Stimulated activated CD8-positive, alpha-beta memory T cell treated with anti-CD3 and anti-CD28 coated beads, Interleukin-2, amount 100 ng/mL, for 1 hour (primary cell): ENCODE data around the gene PTTG1IP.
A peak's percentile ranks its signal among the peaks of the same experiment; 100 is the strongest.
"Not testable (repeated sequence)": the region's sequence is repeated elsewhere in the genome, so short reads cannot be mapped to it uniquely, and the experiment has no call there.

Source experiments
- DNase-seq, 2 donors: peaks; one replicate each; pipeline ENCODE4 v3.0.0-alpha.2; 2020; ENCODE audit warnings: low read depth in 2 of 2

Gene PTTG1IP, protein sequence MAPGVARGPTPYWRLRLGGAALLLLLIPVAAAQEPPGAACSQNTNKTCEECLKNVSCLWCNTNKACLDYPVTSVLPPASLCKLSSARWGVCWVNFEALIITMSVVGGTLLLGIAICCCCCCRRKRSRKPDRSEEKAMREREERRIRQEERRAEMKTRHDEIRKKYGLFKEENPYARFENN

DNA sequence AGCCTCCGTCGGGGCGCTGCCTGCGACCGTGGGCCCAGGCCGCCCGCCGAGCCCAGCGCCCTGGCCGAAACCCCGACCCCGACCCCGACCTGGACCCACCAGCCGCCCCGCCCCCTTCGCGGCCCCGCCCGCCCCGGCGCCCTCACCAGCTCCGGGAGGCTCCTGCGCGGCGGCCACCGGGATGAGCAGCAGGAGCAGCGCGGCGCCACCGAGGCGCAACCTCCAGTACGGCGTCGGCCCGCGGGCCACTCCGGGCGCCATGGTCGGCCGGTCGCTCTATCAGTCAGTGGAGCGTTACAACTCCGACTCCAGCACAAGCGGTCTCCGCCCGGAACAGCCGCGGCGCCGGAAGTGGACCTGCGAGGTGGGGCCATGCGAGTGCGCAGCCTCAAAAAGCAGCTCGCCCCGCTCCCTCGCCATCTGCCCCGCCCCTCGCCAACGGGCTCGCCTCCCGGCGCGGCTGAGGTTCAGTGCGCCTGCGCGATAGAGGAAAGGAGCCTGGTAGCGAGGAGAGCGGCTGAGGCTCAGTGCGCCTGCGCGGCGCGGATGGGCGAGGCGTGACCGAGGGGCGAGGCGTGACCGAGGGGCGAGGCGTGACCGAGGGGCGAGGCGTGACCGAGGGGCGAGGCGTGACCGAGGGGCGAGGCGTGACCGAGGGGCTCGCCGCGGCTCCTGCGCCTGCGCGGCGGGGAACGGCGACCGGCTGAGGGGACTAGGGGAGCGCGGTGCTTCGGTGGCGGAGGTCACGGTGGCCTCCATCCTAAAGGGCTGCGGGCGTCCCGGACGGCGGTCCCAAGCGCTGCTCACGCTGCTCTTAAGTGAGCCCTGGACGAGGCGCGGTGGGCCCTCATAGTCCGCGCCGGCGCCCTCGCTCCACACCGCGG lies at the start of gene PTTG1IP:
TSS of gene PTTG1IP (minus strand) at position 335 of the 884 bp plus-strand sequence. CDS start at position 261, 74 bp downstream.
- DNase-seq = peak; percentile 99

DNA sequence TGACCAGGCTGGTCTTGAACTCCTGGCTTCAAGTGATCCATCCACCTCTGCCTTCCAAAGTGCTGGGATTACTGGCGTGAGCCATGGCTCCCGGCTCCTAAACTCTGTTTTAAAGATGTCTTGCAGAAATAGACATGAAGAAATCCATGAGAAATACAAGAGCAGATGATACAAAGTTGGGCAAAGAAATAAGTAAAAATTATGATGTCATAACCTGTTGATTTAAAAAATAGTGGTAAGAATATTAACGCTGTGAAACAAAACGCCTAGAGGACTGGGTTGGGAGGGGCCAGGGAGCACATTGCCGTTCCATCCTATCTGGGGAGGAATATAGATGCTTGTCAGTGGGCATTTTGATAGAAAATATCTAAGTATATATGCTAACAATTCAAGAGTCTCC lies 48.4 kb upstream of the PTTG1IP start:
- no peak for DNase-seq

- DNase-seq = no peak
Measured at GRCh38 chr21:44920694-44921604, 47.5 kb upstream of the PTTG1IP start, which contains the start of gene ITGB2. Gene ITGB2 (minus strand): TSS chr21:44920899. CDS start chr21:44910782, 10,117 bp downstream.

DNA sequence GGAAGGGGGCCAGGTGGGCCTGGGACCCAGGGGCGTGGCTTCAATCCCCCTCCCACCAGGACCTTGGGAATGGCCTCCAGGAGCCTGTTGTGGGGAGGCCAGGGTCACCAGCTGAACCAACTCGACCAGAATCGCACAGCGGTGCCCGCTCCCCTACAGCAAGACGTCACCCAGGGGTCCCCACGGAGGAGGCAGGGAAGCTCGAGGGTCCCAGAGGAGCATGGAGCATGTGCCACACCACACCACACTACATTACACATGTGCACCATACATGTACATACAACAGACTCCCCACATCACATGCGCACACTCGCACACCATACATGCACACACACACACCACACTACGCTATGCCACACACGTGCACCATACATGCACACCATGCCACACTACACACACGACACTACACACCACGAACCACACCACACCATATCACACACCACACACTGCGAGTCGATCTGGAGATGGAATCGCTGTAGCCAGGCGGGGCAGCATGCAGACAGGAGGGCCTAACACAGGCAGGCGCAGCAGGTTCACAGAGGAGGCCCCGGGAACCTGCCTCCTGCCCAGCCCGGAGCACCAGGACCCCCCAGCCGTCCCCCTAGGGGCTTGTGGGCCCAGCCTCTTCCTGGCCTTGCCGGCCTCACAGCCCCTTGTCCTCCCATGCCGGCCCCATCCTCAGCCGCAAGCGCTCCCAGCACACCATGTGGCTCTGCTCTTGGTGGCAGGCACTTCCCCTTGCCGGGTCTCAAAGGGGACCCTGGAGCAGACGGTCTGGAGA lies 46.6 kb upstream of the PTTG1IP start:
- DNase-seq = no peak

GRCh38 chr21:44919111-44919912 lies 45.8 kb upstream of the PTTG1IP start:
- no peak for DNase-seq

- no peak for DNase-seq
Measured at GRCh38 chr21:44918581-44919033, 45.1 kb upstream of the PTTG1IP start.

DNA sequence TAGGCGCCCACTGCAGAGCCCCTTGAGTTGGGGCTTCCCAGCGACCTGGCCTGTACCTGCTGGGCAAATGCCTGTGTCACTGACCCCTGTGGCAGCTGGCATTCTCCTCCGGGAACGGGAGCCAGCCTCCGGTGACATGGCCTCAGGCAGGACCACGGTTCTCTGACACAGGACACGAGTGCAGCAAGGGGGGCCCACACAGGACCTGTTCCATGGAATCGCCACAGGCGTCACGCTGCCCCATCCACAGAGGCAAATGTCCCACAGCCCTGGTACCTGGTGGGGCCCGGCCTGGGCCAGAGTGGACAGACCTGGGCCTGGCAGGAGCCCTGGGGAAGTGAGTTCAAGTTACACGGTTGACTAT lies 44.6 kb upstream of the PTTG1IP start:
- DNase-seq = no peak

- no peak for DNase-seq
Measured at GRCh38 chr21:44917446-44918106, 44.1 kb upstream of the PTTG1IP start.

- DNase-seq = no peak
Measured at GRCh38 chr21:44916965-44917364, 43.5 kb upstream of the PTTG1IP start.

- DNase-seq = no peak
Measured at GRCh38 chr21:44914176-44914874, 40.8 kb upstream of the PTTG1IP start.

- no peak for DNase-seq
Measured at GRCh38 chr21:44913425-44914175, 40.1 kb upstream of the PTTG1IP start.

GRCh38 chr21:44912506-44913412 lies 39.3 kb upstream of the PTTG1IP start:
- not testable (repeated sequence) for DNase-seq

DNA sequence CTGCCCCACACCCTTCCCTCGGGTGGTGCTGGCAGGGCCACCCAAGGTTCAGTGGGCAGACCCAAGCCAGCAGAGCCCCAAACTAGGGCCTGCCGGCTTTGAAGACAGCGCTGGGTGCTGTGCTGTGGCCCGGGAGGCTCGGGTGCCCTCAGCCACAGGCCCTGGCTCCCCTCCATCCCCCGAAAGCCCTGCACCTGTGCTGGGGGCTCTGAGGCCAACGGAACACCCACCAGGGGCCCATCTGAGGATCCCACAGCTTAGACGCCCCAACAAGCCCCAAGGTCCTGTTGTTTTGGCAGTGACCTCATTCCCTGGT lies 38.6 kb upstream of the PTTG1IP start:
- DNase-seq = no peak

DNA sequence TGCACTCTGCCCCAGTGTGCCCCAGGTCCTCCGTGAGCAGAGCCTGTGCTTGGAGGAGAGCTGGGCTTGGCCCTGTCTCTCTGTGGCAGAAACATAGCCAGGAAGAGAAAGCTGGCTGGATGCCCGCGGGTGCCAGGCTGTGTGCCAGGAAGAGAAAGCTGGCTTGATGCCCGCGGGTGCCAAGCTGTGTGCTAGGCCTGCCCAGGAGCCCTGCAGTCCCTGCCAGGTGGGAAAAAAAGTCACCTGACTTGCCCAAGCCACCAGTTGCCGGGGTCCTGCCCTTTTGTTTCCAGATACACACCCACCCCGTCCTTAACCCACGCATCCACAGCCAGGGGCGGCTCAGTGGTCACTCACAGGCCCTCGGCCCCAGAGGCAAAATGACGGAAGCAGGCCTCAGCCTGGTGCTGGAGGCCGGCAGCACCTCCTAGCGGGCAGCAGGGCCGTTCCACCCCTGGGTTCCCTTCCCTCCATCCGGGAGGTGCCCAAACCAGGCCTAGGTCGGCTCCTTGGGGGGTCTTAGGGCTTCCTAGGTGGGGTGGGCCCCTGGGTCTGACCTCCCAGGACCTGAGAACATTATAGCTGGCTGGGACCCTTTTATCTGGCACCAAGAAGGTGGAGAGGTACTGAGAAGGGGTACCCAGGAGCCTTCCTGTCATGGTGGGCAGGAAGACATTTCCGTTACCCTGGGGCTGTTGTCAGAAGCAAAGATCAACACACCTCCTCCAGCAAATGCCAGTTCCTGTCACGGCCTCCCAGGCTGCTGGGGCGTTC lies 38.1 kb upstream of the PTTG1IP start:
- DNase-seq = peak in 1 of 2 donors; percentile 34

DNA sequence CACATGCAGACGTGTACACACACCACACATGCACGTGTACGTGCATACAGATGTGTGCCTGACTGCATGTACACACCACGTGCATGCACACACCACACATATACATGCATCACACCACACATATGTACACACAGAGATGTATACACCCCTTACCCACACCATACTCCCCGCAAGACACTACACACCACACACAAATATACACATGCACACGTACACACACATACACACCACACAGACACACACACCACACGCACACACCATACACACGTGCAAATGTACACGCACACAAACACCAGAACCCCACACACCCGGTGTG lies 37.5 kb upstream of the PTTG1IP start:
- DNase-seq = no peak

GRCh38 chr21:44910229-44911067 lies 37.0 kb upstream of the PTTG1IP start:
- DNase-seq = no peak
